Pulmonary artery endothelial cell (primary cell): ENCODE data around the gene SCRN2. TPM values are rescaled to one million over a fixed set of nuclear protein-coding genes. Genes with fewer than 3 reads are reported as not detected.

Experiments used
- DNase-seq: peaks from one replicate; pipeline ENCODE4 v3.0.0-alpha.2; 2011; ENCODE audit warnings: low read depth, low spot score
- total RNA-seq: library from RNA; depleted of rRNA; stranded (reverse); fragments of >200 nt; gene quantifications from 2 replicates; pipeline ENCODE4 v1.2.3, GENCODE V29; 2014

The SCRN2 gene
- total RNA-seq, 1 donor from 2014 or later: 46.4 TPM

- peak; percentile 84 for DNase-seq
Measured at GRCh38 chr17:47821424-47822391, 19.4 kb downstream of the SCRN2 start, which contains the start of gene OSBPL7. OSBPL7 (minus strand) TSS chr17:47821794; CDS start chr17:47820278, 1,516 bp downstream.

- no peak for DNase-seq
Measured at GRCh38 chr17:47821031-47821423, 20.0 kb downstream of the SCRN2 start.

- DNase-seq: no peak
Measured at GRCh38 chr17:47820033-47820789, 20.9 kb downstream of the SCRN2 start.

DNA sequence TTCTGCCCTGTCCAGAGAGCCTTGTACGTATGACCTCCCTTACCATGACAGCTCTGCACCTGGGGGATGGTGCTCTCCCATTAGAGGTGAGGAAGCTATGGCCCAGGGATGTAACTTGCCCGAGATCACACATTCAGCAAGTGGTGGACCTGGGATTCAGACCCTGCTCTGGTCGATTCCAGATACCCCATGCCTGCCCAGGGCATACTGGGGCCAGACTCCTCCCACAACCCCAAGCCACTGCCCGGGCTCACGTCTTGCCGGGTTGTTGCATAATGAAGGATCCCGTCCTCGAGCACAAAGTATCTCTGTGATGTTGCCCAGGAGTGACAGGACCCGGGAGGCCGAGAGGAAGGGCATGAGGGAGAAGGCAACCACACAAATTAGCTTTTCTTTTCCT, 21.6 kb downstream of the SCRN2 start:
- no peak for DNase-seq

DNA sequence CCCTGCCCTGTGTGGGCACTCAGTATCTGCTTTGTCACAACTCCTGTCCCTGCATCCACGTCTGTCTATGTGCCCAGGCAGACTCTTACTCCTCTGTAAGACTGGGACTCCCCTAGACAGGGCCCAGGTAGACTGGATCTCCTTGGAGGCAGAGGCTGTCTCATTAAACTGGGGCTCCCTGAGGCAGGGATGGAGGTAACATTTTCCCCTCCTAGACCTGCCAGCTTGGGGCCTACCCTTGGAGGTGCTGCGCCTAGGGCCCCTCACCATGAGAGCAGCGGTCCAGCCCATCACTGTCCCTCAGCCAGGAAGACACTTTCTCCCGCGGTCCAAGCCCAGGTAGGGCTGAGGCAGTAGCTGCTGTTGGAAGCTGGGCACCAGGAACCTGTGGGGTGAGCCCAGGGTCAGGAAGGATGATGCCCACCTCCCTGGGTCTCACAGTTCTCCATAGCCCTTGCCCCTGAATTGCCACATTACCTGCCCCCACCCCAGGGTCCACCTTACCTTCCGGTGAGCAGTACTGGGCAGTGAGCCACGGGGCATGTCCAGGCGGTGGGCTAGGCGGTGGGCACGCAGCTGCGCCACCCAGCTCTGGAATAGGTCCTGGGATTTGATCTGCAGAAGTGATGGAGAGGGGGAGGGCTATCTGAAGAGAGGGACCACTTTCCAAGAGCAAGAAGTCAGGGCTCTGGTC, 22.9 kb downstream of the SCRN2 start:
- no peak for DNase-seq

DNA sequence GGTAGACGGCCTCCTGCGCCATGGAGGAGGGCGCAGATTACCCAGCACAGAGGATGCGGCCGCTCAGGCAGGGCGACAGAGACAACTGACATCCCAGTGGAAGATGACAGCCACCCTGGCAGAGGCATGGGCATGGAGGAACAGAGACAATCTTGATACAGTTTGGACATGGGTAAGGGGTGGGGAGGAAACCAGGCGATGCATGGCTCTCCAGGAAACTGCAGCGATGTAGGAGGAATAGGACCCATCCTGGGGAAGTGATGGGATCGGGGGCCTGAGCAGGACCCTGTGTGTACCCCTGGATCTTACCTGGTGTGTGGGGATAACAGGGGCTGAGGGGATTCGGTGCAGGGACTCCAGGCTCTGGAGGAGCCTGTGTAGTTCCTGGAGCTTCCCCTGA, 24.1 kb downstream of the SCRN2 start:
- DNase-seq: no peak

DNA sequence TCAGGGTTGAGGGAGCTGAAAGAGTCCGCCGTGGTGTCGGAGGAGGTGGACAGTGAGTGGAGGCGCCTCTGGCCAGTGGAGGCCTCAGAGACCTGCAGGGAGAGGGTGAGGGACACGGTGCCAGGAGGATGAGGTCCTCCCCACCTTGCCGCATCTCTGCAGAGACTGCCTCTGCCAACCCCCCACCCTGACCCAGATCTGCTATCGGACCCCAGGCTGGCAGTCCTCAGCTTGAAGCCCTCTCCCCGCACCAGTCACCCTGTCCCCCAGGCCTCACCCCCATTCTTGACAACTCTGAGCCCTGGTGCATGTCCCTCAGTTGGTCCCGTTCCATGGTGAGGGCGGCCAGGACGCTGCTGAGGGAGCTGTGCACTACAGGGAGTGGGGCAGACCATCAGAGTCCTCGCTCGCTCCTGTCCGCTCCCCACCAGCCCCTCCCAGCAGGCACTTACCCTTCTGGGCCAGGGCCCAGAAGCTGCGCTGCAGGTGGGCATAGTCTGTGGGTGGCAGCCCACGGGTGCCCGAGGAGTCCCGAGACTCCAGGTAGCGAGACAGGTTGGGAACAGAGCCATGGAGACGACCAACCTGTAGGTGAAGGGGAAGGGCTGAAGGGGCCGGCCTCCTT, 24.9 kb downstream of the SCRN2 start:
- DNase-seq: no peak

DNA sequence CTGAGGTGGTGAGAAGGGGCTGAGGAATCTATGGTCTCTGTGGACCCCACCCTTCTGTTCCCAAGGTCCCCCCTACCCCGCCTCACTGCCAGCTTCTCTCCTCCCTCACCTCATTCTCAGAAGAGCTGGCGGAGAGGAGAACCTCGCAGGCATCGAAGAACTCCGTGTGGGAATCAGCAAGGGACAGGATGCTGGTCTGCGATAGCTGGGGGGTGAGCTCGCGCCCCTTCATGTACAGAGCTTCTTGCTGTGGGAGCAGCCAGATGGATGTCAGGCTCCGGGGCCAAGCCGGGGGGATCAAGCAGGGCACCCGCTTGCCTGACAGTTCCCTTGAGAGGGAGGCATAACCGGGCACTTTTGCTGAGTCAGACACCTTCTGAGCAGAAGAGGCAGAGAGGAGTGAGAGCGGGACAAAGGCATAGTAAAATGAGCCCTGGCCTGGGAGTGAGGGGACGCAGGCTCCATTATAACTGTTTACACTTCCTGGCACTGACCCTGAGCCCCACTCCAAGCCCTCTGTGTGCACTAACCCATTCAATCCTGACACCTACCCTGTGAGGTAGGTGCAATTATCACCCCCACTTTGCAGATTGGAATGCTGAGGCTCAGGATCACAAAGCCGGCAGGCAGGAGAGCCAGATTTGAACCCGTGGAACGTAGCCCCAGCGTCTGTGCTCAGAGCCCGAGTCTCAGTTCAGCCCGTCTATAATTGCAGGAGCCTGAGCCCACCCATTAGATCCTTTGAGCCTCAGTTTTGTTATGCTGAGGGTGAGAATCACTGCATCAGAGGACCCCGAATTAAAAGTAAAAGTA, 25.8 kb downstream of the SCRN2 start:
- DNase-seq: no peak

- no peak for DNase-seq
Measured at GRCh38 chr17:47813512-47814031, 27.5 kb downstream of the SCRN2 start.

GRCh38 chr17:47813077-47813476, 28.0 kb downstream of the SCRN2 start:
- DNase-seq: no peak

DNA sequence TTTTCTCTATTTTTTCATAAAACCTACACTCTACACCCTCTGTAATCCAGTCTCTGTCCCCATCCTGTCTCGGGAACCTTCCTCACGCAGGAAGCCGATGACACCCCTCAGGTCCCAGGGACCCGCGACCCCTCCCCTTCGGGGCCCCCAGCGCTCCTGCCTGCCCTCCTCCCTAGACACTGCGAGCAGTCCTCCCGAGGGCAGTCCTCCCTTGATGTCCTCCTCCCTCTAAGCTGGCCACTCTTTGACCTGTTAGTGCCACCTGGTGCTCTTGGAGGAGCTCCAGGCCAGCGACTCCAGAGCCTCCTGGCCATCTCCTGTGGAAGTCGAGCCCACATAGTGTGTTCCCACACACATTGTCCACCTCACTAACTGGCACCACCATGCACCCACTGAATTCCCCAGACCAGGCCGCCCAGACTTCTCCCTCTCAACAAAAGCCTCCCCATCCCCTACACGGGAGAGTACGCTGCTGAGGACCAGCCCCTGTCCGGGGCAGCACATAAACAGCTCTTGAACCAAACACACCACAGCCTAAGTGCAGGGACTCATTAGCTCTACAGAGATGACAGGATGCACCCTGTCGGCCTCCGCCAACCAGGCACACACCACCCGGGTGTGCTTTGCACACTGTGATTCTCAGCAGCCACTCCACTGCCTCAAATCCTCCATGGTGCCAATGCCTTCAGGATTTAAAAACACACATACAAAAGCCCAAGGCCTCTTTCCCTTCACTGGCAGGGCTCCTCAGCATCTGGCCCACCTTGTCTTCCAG, 28.7 kb downstream of the SCRN2 start:
- no peak for DNase-seq

GRCh38 chr17:47811709-47812108, 29.4 kb downstream of the SCRN2 start:
- no peak for DNase-seq

DNA sequence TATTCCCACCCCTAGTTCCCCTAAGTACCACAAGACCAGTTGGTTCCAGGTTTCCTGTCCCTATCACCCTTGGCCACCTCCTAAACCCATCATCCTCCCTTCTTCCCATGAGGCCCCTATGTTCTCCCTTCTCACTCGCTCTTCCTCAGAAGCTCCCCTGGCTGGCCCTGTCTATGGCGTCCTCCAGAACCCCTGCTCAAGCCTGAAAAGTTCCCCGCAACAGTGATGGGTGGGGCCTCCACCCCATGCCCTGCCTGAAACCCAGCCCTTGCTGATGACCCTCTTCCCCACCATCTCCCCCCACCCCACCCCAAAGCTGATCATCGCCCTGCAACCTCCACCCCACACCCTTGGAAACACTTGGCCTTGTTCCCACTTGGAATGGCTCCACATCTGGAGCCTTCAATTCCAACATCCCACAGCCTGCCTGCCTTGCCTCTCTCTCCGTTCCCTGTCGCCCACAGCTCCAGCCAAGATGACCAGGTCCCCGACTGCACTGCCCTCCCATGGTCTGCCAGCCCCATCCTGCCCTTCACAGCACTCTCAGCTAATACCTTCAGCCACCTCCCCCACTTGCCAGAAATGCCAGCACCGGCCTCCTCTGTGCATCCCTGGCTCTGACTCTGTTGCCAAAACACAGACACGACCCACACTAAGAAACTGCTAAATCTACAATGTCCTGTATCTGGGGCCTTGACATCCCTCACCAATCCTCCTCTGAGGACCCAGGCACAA, 30.0 kb downstream of the SCRN2 start:
- DNase-seq: no peak

DNA sequence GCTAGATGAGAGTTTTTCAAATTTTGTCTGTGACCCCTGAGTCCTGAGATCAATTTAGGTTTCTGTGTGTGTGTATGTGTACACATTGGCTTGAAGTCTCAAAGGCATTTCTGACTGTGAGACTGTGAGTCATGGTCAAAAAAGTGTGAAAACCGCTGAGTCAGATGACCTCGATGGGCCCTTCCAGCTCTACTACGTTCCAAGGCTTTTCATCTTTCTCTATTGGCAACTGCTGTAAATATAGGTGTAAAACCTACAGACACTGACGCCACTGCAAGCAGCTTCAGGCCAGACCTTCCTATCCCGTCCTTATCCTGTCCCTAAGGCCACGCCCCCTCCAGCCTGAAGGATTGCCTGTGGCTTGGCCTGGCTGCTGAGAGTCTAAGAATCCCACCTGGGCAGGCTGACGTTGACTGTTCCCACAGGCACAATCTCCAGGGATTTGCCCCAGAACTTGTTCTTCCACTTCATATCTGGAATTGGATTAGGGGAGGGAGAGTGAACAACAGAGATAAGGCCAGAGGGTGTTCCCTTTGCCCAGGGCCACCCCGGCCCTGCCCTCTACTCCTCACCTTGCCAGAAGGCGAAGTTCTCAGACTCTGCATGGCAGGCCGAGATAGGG, 30.8 kb downstream of the SCRN2 start:
- peak; percentile 44 for DNase-seq

DNA sequence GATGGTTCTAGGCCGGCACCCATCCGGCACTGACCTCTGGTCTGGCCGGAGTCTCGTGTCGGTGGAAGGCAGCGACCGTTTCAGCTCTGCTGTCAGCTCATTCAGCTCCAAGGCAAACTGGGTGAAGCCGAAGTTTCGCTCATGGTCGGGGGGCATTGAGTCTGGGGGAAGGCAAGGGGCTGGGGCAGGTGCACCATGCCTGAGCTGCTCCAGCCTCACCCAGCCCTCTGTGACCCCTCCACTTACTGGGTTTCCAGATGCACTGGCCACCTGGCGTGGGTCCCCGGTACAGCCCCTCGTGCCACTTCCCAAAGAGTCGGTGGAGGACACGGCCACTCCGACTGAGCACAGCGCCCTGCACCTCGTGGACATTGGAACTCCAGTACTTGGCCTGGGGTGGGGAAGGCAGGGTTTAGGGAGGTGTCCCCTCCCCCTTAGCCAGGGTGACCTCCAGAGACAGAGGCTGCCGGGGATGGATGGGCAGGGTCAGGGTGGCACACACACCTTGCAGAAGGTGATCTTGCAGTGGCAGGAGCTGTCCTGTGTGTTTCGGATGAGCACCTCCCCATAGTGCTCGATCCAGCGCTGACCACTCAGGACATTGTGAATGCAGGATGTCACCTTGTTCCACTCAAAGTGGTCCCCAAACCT, 32.1 kb downstream of the SCRN2 start:
- DNase-seq: no peak

- DNase-seq: no peak
Measured at GRCh38 chr17:47808036-47808829, 32.8 kb downstream of the SCRN2 start.

- DNase-seq: no peak
Measured at GRCh38 chr17:47807421-47807820, 33.7 kb downstream of the SCRN2 start.
